ENCODE results near the gene PTRHD1.

- TF ChIP-seq CTCF (IDR thresholded peaks at IDR 0.05 in 4 of 5, conservative IDR thresholded peaks at IDR 0.05 in 1 of 5), result no peak
- TF ChIP-seq POLR2A (IDR thresholded peaks at IDR 0.05), result no peak
Observed at GRCh38 chr2:24813691-24814137, 20.5 kb upstream of the PTRHD1 start.
